A549 (cell line): Measurements from ENCODE around the gene BAG5. TPM values are rescaled to one million over a fixed set of nuclear protein-coding genes. Genes with fewer than 3 reads are reported as not detected.

Source experiments
- ATAC-seq, 2 experiments: fragments of 200-7000 bp in 1 of 2; fragments of >200 bp in 1 of 2; cut with Nextera tagmentation in 1 of 2; cut with Tn5 transposase in 1 of 2; 3 replicates each; pipeline versions ENCODE4 v1.8.0 to v1.9.1; 2018 to 2020; ENCODE audit warnings: mild to moderate bottlenecking in 1 of 2, moderate library complexity in 1 of 2
- CTCF ChIA-PET: fragments of 300-600 bp; sonication (Branson Sonifier 250); formaldehyde crosslinking; extraction: SDS; loops from one replicate; lab custom pipeline; 2021; ENCODE audit warnings: antibody characterized with exemption, inconsistent platforms; lab: Yijun Ruan, JAX
- POLR2A ChIA-PET: fragments of 350-600 bp; formaldehyde crosslinking; extraction: SDS; loops from one replicate; lab custom pipeline; 2021; ENCODE audit warnings: antibody characterized with exemption, inconsistent platforms; lab: Yijun Ruan, JAX
- DNase-seq, 2 experiments: peaks; one replicate each; pipeline versions ENCODE4 v3.0.0 to v3.0.0-alpha.2; 2011 to 2016; ENCODE audit warnings: low read depth in 1 of 2, low spot score in 1 of 2
- FAIRE-seq: peaks from 2 replicates; lab custom pipeline; 2011; peaks lifted over from hg19 to GRCh38; lab: Jason Lieb, UNC
- H3K27ac ChIP-seq, 2 experiments: fragments of >200 bp; sonication (Bioruptor Twin); formaldehyde crosslinking; 3 replicates each; pipeline ENCODE4 v1.5.1; 2016 to 2017
- H3K4me1 ChIP-seq: fragments of >200 bp; sonication (Bioruptor Twin); formaldehyde crosslinking; 3 replicates; pipeline ENCODE4 v1.6.1; 2016
- H3K4me2 ChIP-seq: fragments of >200 bp; sonication (Bioruptor Twin); formaldehyde crosslinking; 3 replicates; pipeline ENCODE4 v1.6.1; 2016
- H3K4me3 ChIP-seq: fragments of >200 bp; sonication (Bioruptor Twin); formaldehyde crosslinking; 3 replicates; pipeline ENCODE4 v1.5.1; 2016
- H3K9me3 ChIP-seq: fragments of >200 bp; sonication (Bioruptor Twin); formaldehyde crosslinking; 3 replicates; pipeline ENCODE4 v1.6.1; 2016
- CEBPB ChIP-seq, 2 experiments: fragments of >200 bp in 1 of 2; sonication (Bioruptor Twin) in 1 of 2; formaldehyde crosslinking in 1 of 2; IDR thresholded peaks; 2 replicates each; pipeline ENCODE4 v1.6.1; 2012 to 2016
- CHD2 ChIP-seq: fragments of 150-350 bp; IDR thresholded peaks from 2 replicates; pipeline ENCODE4 v1.6.1; 2014; ENCODE audit warnings: low read length; ENCODE audit not compliant: partially characterized antibody
- CHD4 ChIP-seq: fragments of 200-600 bp; sonication (generic); IDR thresholded peaks from 2 replicates; pipeline ENCODE4 v1.6.1; 2016; ENCODE audit warnings: antibody characterized with exemption, mild to moderate bottlenecking, borderline replicate concordance
- ELK1 ChIP-seq: fragments of 150-350 bp; IDR thresholded peaks from 2 replicates; pipeline ENCODE4 v1.6.1; 2014; ENCODE audit warnings: low read depth, mild to moderate bottlenecking, low read length
- FOSL2 ChIP-seq, 2 experiments: fragments of 450-650 bp in 1 of 2; fragments of >200 bp in 1 of 2; sonication (Bioruptor Twin) in 1 of 2; formaldehyde crosslinking; IDR thresholded peaks; 2 replicates each; pipeline versions ENCODE4 v1.5.0 to v1.6.1; 2016 to 2020; ENCODE audit warnings: mild to moderate bottlenecking in 1 of 2, moderate library complexity in 1 of 2
- FOXS1 ChIP-seq: fragments of 250-450 bp; sonication (Bioruptor Pico); IDR thresholded peaks from 2 replicates; pipeline ENCODE4 v1.5.0; 2020; ENCODE audit warnings: mild to moderate bottlenecking, moderate library complexity
- GATA3 ChIP-seq: IDR thresholded peaks from 2 replicates; pipeline ENCODE4 v1.6.1; 2012; ENCODE audit warnings: borderline replicate concordance
- HEYL ChIP-seq: fragments of 250-450 bp; sonication (Bioruptor Pico); IDR thresholded peaks from 2 replicates; pipeline ENCODE4 v1.8.0; 2021; ENCODE audit warnings: mild to moderate bottlenecking, moderate library complexity
- HMGXB4 ChIP-seq: fragments of 250-450 bp; sonication (Bioruptor Pico); IDR thresholded peaks from 2 replicates; pipeline ENCODE4 v1.5.0; 2021; ENCODE audit warnings: mild to moderate bottlenecking, moderate library complexity, borderline replicate concordance
- JUN ChIP-seq, 2 experiments: fragments of >200 bp; sonication (Bioruptor Twin); formaldehyde crosslinking; IDR thresholded peaks; 2 replicates in 1 of 2; 3 replicates in 1 of 2; pipeline ENCODE4 v1.6.1; 2016 to 2017
- JUNB ChIP-seq: fragments of >200 bp; sonication (Bioruptor Twin); formaldehyde crosslinking; IDR thresholded peaks from 2 replicates; pipeline ENCODE4 v1.6.1; 2016
- KDM1A ChIP-seq: fragments of 200-600 bp; sonication (generic); IDR thresholded peaks from 2 replicates; pipeline ENCODE4 v1.6.1; 2016; ENCODE audit warnings: low read depth, mild to moderate bottlenecking
- RAD21 ChIP-seq, 2 experiments: fragments of >200 bp in 1 of 2; sonication (Bioruptor Twin) in 1 of 2; formaldehyde crosslinking in 1 of 2; IDR thresholded peaks in 1 of 2; conservative IDR thresholded peaks in 1 of 2; 2 replicates in 1 of 2; 3 replicates in 1 of 2; pipeline ENCODE4 v1.6.1; 2012 to 2018; ENCODE audit warnings: inconsistent platforms in 1 of 2
- RARB ChIP-seq: fragments of 250-450 bp; sonication (Bioruptor Pico); IDR thresholded peaks from 2 replicates; pipeline ENCODE4 v1.8.0; 2021; ENCODE audit warnings: mild to moderate bottlenecking, moderate library complexity
- RNF2 ChIP-seq: fragments of 200-600 bp; sonication (generic); IDR thresholded peaks from 2 replicates; pipeline ENCODE4 v1.6.1; 2016; ENCODE audit warnings: low read depth, mild to moderate bottlenecking, antibody characterized with exemption, moderate library complexity, borderline replicate concordance
- TP53 ChIP-seq: fragments of 250-450 bp; sonication (Bioruptor Pico); IDR thresholded peaks from 2 replicates; pipeline ENCODE4 v1.5.0; 2021; ENCODE audit warnings: mild to moderate bottlenecking, moderate library complexity
- WGBS: methylation state at CpG from one replicate; pipeline ENCODE4 v1.1.6; 2017; ENCODE audit errors: missing lambda C conversion rate; 5-methylcytosine and 5-hydroxymethylcytosine counted together
- polyA plus RNA-seq, 4 experiments: library from polyadenylated mRNA; depleted of rRNA in 3 of 4; stranded (reverse); fragments of >200 nt; fragmentation: RNase III in 1 of 4; extraction: RNeasy Plus Mini Kit Qiagen cat#74134 plus additional on column Dnase treatment in 1 of 4; gene quantifications; 2 replicates in 3 of 4; 3 replicates in 1 of 4; pipeline ENCODE4 v1.2.3, GENCODE V29; 2011 to 2017
- TF ChIP-seq, protein P1 (sequence below): fragments of 250-450 bp; sonication (Bioruptor Pico); IDR thresholded peaks from 2 replicates; pipeline ENCODE4 v1.5.0; 2020; ENCODE audit warnings: low read depth, mild to moderate bottlenecking, moderate library complexity
- TF ChIP-seq, protein P2 (sequence below): fragments of >200 bp; sonication (Bioruptor Twin); formaldehyde crosslinking; IDR thresholded peaks from 2 replicates; pipeline ENCODE4 v1.6.1; 2016
- TF ChIP-seq, protein P3 (sequence below): fragments of >200 bp; sonication (Bioruptor Twin); formaldehyde crosslinking; IDR thresholded peaks from 3 replicates; pipeline ENCODE4 v1.5.1; 2016

BAG5 gene
- polyA plus RNA-seq, 2 of the 4 experiments (the other 2 are of a cell fraction) = 20.8 to 24.8 TPM

DNA sequence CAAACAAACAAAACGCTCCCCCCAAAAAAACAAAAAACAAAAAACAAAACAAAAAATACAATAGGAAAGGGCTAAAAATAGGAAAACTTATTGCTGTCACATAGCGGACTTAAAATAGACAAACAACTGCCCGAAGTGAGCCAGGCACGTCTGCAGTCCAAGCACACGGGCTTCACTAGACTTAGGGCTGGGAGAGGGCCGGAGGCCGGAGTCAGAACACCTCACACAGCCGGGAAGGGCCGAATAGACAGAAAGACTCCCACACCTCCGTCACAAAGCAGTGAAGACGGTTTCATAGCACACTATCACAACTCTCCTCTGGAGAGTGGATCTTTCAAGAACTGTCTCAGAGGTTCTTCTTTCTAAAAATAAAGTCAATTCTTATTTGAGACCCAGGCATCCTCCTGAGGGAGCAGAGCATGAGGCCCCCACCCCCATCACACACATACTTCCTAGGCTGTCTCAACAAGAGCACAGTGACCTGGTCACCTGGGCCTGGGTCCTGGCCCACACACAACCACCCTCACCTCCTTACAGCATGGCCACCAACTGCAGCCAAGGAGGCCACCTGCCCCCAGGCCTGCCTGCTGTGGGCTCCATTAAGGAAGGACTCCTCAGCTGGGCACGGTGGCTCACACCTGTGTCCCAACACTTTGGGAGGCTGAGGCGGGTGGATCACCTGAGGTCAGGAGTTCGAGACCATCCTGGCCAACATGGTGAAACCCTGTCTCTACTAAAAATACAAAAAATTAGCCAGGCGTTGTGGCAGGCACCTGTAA lies 6.7 kb downstream of the BAG5 start (continued):
- TF ChIP-seq, protein P1, sequence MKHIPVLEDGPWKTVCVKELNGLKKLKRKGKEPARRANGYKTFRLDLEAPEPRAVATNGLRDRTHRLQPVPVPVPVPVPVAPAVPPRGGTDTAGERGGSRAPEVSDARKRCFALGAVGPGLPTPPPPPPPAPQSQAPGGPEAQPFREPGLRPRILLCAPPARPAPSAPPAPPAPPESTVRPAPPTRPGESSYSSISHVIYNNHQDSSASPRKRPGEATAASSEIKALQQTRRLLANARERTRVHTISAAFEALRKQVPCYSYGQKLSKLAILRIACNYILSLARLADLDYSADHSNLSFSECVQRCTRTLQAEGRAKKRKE (CRISPR knock-in tag) = no peak
- no peak for TF ChIP-seq JUNB

GRCh38 chr14:103552846-103553210 lies 9.6 kb downstream of the BAG5 start:
- no peak overlapping the region for H3K4me3 ChIP-seq
- ATAC-seq (no peak), DNase-seq (no peak), FAIRE-seq (no peak)
- H3K4me1 ChIP-seq = peaks cover 14% of the 10 kb centered on the region; the same call in 2 of the 3 replicates
- WGBS = 92% methylated on average over 11 of the region's 11 CpGs
- H3K4me2 ChIP-seq = peak overlapping the region; percentile 30; the same call in 1 of the 3 replicates
- no peak overlapping the region for H3K27ac ChIP-seq
- H3K9me3 ChIP-seq = no peaks in the 10 kb centered on the region
- TF ChIP-seq ELK1 (no peak), RARB (CRISPR knock-in tag) (no peak), FOXS1 (CRISPR knock-in tag) (no peak), TP53 (CRISPR knock-in tag) (no peak), CEBPB (IDR thresholded peaks at IDR 0.05) (no peak), RAD21 (conservative IDR thresholded peaks at IDR 0.05 in 1 of 2, IDR thresholded peaks at IDR 0.05 in 1 of 2) (no peak), HEYL (no peak), HMGXB4 (CRISPR knock-in tag) (no peak), FOSL2 (IDR thresholded peaks at IDR 0.05) (no peak), FOSL2 (CRISPR knock-in tag; IDR thresholded peaks at IDR 0.05) (no peak), CHD4 (no peak), KDM1A (no peak), RNF2 (no peak), CHD2 (no peak), JUN (IDR thresholded peaks at IDR 0.05) (no peak), GATA3 (no peak)
- TF ChIP-seq, protein P2, sequence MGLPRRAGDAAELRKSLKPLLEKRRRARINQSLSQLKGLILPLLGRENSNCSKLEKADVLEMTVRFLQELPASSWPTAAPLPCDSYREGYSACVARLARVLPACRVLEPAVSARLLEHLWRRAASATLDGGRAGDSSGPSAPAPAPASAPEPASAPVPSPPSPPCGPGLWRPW = no peak
- TF ChIP-seq, protein P3, sequence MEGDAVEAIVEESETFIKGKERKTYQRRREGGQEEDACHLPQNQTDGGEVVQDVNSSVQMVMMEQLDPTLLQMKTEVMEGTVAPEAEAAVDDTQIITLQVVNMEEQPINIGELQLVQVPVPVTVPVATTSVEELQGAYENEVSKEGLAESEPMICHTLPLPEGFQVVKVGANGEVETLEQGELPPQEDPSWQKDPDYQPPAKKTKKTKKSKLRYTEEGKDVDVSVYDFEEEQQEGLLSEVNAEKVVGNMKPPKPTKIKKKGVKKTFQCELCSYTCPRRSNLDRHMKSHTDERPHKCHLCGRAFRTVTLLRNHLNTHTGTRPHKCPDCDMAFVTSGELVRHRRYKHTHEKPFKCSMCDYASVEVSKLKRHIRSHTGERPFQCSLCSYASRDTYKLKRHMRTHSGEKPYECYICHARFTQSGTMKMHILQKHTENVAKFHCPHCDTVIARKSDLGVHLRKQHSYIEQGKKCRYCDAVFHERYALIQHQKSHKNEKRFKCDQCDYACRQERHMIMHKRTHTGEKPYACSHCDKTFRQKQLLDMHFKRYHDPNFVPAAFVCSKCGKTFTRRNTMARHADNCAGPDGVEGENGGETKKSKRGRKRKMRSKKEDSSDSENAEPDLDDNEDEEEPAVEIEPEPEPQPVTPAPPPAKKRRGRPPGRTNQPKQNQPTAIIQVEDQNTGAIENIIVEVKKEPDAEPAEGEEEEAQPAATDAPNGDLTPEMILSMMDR = no peak
- CTCF ChIA-PET = interaction anchor here (0.6 to 28.8 kb wide), 5 partner anchors 9 to 351 kb away, joined by 4 to 489 read pairs (median 6); partner anchors contain the start of genes BAG5 and CKB
- POLR2A ChIA-PET = interaction anchor here (0.8 to 1.5 kb wide), 2 partner anchors 9 to 31 kb away, joined by 3 to 10 read pairs; partner anchors contain the start of gene BAG5
